HG03175 (cell line): ENCODE data around the gene SPANXN3.
"Not testable (repeated sequence)": the region's sequence is repeated elsewhere in the genome, so short reads cannot be mapped to it uniquely, and the experiment has no call there.

ENCODE experiments used
- ATAC-seq: cut with Tn5 transposase; IDR thresholded peaks from one replicate; pipeline ENCODE4 v1.9.1; 2021; ENCODE audit warnings: mild to moderate bottlenecking, moderate library complexity; ENCODE audit not compliant: unreplicated experiment

The SPANXN3 gene, protein sequence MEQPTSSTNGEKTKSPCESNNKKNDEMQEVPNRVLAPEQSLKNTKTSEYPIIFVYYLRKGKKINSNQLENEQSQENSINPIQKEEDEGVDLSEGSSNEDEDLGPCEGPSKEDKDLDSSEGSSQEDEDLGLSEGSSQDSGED

DNA sequence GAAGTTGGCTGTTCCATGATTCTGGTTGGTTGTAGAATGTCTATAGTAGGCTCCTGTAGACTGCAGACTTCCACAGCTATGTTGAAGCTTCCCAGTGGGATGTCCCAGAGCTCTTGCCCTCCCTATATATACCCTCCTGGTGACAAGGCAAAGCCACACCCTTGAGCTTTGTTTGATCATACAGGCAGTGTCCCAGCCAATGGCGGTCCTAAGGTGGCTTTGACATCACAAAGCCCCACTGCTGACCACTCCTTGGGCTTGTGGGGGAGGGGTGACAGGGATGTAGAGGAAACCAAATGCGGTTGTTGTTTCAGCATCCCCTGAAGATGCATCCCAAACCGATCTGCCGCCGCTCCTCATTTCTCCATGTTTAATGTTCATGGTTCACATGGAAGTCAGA, at the start of gene SPANXN3:
TSS of gene SPANXN3 (minus strand) at position 101 of the 400 bp plus-strand sequence. CDS start at position 17, 84 bp downstream.
- not testable (repeated sequence) for ATAC-seq

DNA sequence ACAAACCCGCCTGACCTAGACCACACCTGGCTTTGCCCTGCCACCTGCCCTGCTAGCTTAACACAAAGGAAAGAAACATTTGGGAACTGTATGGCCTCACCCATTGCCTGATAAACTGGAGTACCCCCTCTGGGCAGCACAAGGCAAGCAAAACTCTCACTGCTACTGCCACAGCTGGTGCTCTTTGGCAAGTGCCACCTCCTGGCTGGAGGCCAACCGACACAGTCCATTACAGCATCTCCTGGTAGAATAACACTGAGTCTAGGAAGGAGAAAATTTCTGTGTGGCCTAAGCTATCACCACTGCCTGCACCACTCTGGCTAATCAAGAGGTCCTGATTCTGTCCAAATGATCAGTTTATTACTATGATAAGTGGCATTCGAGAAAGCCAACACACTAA, 18.9 kb upstream of the SPANXN3 start:
- ATAC-seq = no peak

DNA sequence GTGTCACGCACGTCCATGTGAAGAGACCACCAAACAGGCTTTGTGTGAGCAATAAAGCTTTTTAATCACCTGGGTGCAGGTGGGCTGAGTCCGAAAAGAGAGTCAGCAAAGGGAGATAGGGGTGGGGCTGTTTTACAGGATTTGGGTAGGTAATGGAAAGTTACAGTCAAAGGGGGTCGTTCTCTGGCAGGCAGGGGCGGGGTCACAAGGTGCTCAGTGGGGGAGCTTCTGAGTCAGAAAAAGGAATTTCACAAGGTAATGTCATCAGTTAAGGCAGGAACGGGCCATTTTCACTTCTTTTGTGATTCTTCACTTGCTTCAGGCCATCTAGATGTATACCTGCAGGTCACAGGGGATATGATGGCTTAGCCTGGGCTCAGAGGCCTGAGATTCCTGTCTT, 15.1 kb downstream of the SPANXN3 start:
- ATAC-seq = not testable (repeated sequence)

DNA sequence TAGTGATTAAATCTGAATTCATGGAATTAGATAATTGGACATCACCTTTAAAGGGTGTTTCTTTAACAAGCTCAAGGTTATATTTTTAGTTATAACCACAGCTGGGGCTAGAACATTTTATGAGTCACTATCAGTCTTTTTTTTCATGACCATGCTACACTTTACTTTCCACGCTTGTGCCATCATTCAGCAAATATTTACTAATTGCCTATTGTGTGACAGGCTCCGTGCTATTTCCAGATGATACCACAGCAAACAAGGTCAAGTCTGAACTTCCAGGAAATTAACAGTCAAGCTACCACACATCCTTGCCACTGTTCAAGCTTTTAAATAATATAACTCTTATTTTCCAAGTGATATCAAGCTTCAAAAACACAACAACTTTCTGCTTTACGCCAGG, 16.5 kb downstream of the SPANXN3 start:
- no peak for ATAC-seq

DNA sequence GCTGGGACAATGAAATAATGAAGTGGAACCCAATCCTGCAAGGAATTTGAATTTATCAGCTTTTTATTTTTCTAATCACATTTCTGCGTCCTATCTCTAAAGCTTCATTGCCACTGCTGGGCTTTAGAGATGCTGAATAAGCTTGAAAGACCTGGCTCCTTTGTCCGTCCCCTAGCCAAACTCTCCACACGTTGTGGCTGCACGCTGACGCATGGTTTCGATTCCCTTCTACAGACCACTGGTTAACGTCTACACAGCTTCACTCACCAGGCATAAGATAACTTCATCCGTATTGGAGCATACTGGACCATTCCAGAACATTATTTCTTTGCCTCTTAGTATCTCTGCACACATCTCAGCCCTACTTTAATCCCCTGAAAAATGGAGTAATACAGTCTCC, 31.2 kb downstream of the SPANXN3 start:
- no peak for ATAC-seq

DNA sequence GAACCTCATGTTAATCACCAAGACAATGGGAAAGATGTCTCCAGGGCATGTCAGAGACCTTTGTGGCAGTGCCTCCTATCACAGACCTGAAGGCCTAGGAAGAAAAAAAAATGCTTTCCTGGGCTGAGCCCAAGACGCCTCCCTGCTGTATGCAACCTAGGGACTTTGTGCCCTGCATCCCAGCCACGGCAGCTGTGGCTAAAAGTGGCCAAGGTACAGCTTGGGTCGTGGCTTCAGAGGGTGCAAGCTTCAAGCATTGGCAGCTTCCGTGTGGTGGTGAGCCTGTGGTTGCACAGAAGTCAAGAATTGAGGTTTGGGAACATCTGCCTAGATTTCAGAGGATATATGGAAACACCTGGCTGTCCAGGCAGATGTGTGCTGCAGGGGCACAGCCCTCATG, 40.5 kb downstream of the SPANXN3 start:
- ATAC-seq = no peak

DNA sequence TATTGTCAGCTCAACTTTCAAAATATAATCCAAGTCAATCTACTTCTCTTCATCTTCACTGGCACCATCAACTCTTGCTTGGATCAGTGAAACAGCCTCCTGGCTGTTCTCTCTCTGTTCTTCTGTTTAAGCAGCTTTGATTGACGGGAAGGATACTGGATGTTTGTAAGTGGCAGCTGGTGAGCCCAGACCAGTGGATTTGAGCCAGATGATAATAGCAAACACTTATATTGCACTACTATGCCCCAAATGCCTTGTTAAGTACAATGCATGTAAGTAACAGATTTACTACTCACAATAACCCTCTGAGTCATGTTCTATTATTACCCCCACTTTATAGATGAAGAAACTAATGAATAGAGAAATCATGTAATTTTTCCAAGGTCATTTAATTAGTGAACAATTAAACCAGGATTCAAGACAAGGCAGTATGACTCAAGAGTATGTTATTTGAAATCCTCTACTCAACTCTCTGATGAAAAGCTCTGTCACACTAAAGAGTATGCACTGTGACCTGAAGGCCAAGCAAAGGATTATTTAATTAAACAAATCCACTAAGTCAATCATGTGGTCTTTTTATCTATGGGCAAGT, 44.8 kb downstream of the SPANXN3 start:
- no peak for ATAC-seq

DNA sequence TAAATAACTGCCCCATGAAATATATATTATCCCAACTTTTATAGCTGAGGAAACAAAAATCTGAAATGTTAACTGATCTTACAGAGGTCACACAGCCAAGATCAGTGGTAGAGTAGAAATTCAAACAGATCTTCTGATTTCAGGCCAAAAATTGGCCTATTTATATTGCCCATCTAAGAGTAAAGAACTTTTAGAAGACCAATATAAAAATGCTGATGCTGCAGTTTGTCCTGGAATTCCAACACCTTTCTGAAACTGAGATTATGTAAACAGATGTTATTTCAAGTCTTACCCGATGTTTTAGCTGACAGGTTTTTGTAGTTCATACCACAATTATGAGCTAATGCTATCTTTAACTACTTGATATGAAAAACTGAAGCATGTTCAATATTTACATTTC, 51.1 kb downstream of the SPANXN3 start:
- ATAC-seq = no peak

DNA sequence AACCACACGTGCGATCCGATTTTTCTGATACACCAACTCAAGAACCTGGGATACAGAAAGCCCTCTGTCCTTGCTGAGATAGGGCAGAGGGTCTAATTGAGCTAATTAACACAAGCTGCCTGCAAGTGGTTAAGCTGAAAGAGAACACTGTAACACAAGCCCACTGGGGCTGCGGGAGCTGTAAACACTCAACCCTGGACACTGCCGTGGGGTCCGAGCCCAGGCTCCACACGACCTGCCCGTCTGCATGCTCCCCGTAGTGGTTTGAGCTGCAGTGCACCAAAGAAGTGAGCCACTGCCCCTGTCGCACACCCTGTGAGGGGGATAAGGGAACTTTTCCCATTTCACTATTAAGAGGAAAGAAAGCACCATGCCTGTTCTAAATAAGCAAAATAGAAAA, 54.6 kb downstream of the SPANXN3 start:
- no peak for ATAC-seq

DNA sequence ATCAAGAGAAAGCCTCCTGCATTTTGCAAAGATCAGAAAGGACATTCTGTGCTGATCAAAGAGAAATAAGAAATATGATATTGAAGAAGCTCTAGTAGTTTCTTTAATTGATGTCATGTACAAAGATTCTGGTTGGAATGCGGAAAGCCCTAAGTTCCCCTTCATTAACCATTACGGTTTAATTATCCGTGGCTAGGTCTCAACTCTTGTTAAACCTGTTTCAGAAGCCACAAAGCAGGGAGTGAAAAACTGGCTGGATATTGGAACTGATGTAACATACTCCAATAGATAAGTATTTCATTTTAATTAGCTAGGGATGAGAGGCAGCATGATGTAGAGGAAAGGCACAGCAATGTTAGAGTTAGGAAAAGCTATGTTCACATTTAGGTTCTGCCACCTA, 55.7 kb downstream of the SPANXN3 start:
- no peak for ATAC-seq
